ENCODE data around the gene CSGALNACT2. TPM values are rescaled to one million over a fixed set of nuclear protein-coding genes. Genes with fewer than 3 reads are reported as not detected.

The CSGALNACT2 gene
- total and polyA plus RNA-seq, 10 of the 15 experiments (the other 5 are each of a cell fraction or from before 2014, with no cell fraction given), result 2.5 to 12.6 (median 8.7) TPM

DNA sequence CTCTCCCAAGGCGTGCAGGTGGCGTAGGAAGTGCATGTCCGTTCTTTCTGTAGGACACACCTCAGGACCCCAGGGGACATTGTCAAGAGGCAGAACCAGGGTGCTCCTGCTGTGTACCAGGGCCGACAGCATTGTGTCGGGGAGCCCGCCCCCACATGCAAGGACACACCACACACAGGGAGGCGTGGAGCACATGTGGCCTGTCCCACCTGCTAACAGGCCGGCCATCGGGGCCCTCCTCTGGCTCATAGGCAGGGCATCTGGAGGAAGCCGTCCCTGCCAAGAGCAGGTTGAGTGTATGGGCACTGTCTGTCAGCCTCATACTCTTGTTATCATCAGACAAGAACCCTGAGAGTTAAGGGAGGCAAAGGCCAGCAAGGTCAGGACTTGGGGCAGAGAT is 48.7 kb upstream of the CSGALNACT2 start:
- no peak for FAIRE-seq
- WGBS (ENCODE audit: insufficient coverage, insufficient replicate concordance, low lambda C conversion rate, missing lambda C conversion rate), result 28% methylated on average over 10 of the region's 10 CpGs
- ChIA-PET POLR2A (no interaction called here), CTCF (no interaction called here), SMC1A (ENCODE audit: uncharacterized antibody, unreplicated experiment) (no interaction called here), RAD21 (ENCODE audit: unreplicated experiment) (no interaction called here)
- Histone ChIP-seq H3K27me3 (replicated peaks in 1 of 2; ENCODE audit: control insufficient read depth in 2 of 2, insufficient read depth in 2 of 2, low read length in 1 of 2) (peaks cover 0 to 1% of the 10 kb centered on the region in 2 experiments; a peak in 1 of 4 replicates), H2AFZ (ENCODE audit: control insufficient read depth, low read depth, low read length) (no peak overlapping the region), H3K9ac (ENCODE audit: control insufficient read depth, insufficient read depth, low read length) (no peak overlapping the region), H3K9me3 (replicated peaks; ENCODE audit: control insufficient read depth, insufficient read depth, low read length) (no peaks in the 10 kb centered on the region), H3K4me2 (ENCODE audit: control insufficient read depth, insufficient read depth) (no peak overlapping the region), H3K4me3 (no peak overlapping the region), H3K27ac (ENCODE audit: control insufficient read depth, insufficient read depth) (no peak overlapping the region), H3K79me2 (ENCODE audit: control insufficient read depth, insufficient read depth, low read length) (no peaks in the 10 kb centered on the region), H3K4me1 (ENCODE audit: control insufficient read depth, insufficient read depth, low read length) (no peaks in the 10 kb centered on the region), H4K20me1 (ENCODE audit: control insufficient read depth, insufficient read depth) (no peaks in the 10 kb centered on the region), H3K36me3 (ENCODE audit: control insufficient read depth in 2 of 2, insufficient read depth in 2 of 2, low read length in 1 of 2) (no peaks in the 10 kb centered on the region)
- BruUV-seq (replicated peaks), result no TSS peak
- no peak for DNase-seq (ENCODE audit: low read depth, low spot score)
- ATAC-seq, result no peak
- intact Hi-C loops (cut with micrococcal nuclease; ENCODE audit: unreplicated experiment), result no loop called here
- no peak for TF ChIP-seq NFYA (IDR thresholded peaks at IDR 0.05; ENCODE audit: borderline replicate concordance, low read depth, low read length)
- TF ChIP-seq EGR1 (IDR thresholded peaks at IDR 0.05; ENCODE audit: borderline replicate concordance in 1 of 2, low read depth in 2 of 2, low read length in 2 of 2), result no peak
- no peak for TF ChIP-seq CBX3 (IDR thresholded peaks at IDR 0.05; ENCODE audit: borderline replicate concordance, low read depth)
- no peak for TF ChIP-seq FOS (IDR thresholded peaks at IDR 0.05; ENCODE audit: borderline replicate concordance, extremely low read depth, insufficient read length)
- no peak for TF ChIP-seq LARP7 (IDR thresholded peaks at IDR 0.05)
- TF ChIP-seq, protein P1, sequence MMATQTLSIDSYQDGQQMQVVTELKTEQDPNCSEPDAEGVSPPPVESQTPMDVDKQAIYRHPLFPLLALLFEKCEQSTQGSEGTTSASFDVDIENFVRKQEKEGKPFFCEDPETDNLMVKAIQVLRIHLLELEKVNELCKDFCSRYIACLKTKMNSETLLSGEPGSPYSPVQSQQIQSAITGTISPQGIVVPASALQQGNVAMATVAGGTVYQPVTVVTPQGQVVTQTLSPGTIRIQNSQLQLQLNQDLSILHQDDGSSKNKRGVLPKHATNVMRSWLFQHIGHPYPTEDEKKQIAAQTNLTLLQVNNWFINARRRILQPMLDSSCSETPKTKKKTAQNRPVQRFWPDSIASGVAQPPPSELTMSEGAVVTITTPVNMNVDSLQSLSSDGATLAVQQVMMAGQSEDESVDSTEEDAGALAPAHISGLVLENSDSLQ (IDR thresholded peaks at IDR 0.05), result no peak
- no peak for TF ChIP-seq GABPA (IDR thresholded peaks at IDR 0.05; ENCODE audit: low read depth)
- no peak for TF ChIP-seq TCF12 (IDR thresholded peaks at IDR 0.05; ENCODE audit: low read depth, low read length)
- no peak for TF ChIP-seq EED (IDR thresholded peaks at IDR 0.05; ENCODE audit: low read depth)
- no peak for TF ChIP-seq GATAD2B (conservative IDR thresholded peaks at IDR 0.05; ENCODE audit: low read depth)
- TF ChIP-seq, protein P2, sequence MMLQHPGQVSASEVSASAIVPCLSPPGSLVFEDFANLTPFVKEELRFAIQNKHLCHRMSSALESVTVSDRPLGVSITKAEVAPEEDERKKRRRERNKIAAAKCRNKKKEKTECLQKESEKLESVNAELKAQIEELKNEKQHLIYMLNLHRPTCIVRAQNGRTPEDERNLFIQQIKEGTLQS (IDR thresholded peaks at IDR 0.05; ENCODE audit: borderline replicate concordance, extremely low read depth, low read depth, low read length), result no peak
- TF ChIP-seq BHLHE40 (IDR thresholded peaks at IDR 0.05; ENCODE audit: borderline replicate concordance in 1 of 2, low read depth in 2 of 2, low read length in 1 of 2), result no peak
- no peak for TF ChIP-seq SP1 (IDR thresholded peaks at IDR 0.05; ENCODE audit: low read depth, low read length)
- no peak for TF ChIP-seq KDM1A (IDR thresholded peaks at IDR 0.05; ENCODE audit: borderline replicate concordance)
- in situ Hi-C loops (cut with MboI), result no loop called here
